H1 (cell line): Measurements from ENCODE around the gene SLC38A8. TPM values are rescaled to one million over a fixed set of nuclear protein-coding genes. Genes with fewer than 3 reads are reported as not detected.

Source experiments
- CTCF ChIA-PET: fragments of 300-600 bp; sonication (Branson Sonifier 250); formaldehyde crosslinking; loops from one replicate; lab custom pipeline; 2021; ENCODE audit not compliant: partially characterized antibody; lab: Charles Lee
- POLR2A ChIA-PET: fragments of 300-600 bp; sonication (Branson Sonifier 250); formaldehyde crosslinking; loops from one replicate; lab custom pipeline; 2021; ENCODE audit warnings: inconsistent platforms; ENCODE audit not compliant: partially characterized antibody; lab: Charles Lee
- DNase-seq, 2 experiments: peaks; one replicate each; pipeline versions ENCODE4 v3.0.0 to v3.0.0-alpha.2; 2010 to 2022; ENCODE audit warnings: low spot score in 2 of 2, low read depth in 1 of 2, mixed read lengths in 1 of 2
- FAIRE-seq: peaks from 2 replicates; lab custom pipeline; 2011; peaks lifted over from hg19 to GRCh38; lab: Jason Lieb, UNC
- H2AFZ ChIP-seq: 2 replicates; pipeline ENCODE4 v1.8.1; 2012; ENCODE audit warnings: low read length, inconsistent platforms
- H2AK5ac ChIP-seq: 2 replicates; pipeline ENCODE4 v1.6.1; 2013; ENCODE audit warnings: low read depth, low read length
- H2BK120ac ChIP-seq: replicated peaks from 2 replicates; pipeline ENCODE3; 2013; ENCODE audit warnings: low read depth, low read length, inconsistent platforms
- H2BK12ac ChIP-seq: 2 replicates; pipeline ENCODE4 v1.6.1; 2013; ENCODE audit warnings: low read depth, low read length
- H2BK15ac ChIP-seq: 2 replicates; pipeline ENCODE4 v1.6.1; 2013; ENCODE audit warnings: low read length
- H2BK20ac ChIP-seq: 2 replicates; pipeline ENCODE4 v1.6.1; 2013; ENCODE audit warnings: low read length
- H2BK5ac ChIP-seq: 2 replicates; pipeline ENCODE4 v1.6.1; 2013; ENCODE audit warnings: low read depth, low read length
- H3K14ac ChIP-seq: 2 replicates; pipeline ENCODE4 v1.6.1; 2013; ENCODE audit warnings: inconsistent platforms; ENCODE audit not compliant: insufficient read length
- H3K18ac ChIP-seq: 2 replicates; pipeline ENCODE4 v1.6.1; 2013; ENCODE audit warnings: low read length; ENCODE audit errors: extremely low read depth
- H3K23ac ChIP-seq: 2 replicates; pipeline ENCODE4 v1.6.1; 2013; ENCODE audit warnings: inconsistent platforms; ENCODE audit not compliant: insufficient read length
- H3K23me2 ChIP-seq: 2 replicates; pipeline ENCODE4 v1.6.1; 2013; ENCODE audit warnings: low read depth, low read length
- H3K27ac ChIP-seq: 2 replicates; pipeline ENCODE4 v1.6.1; 2011; ENCODE audit warnings: low read depth, low read length, inconsistent platforms
- H3K27me3 ChIP-seq, 4 experiments: replicated peaks in 1 of 4; 1 replicate in 1 of 4; 2 replicates in 3 of 4; pipeline versions ENCODE4 v1.6.1 to v1.8.1; 2011 to 2013; ENCODE audit warnings: low read length in 3 of 4, mild to moderate bottlenecking in 3 of 4, inconsistent platforms in 2 of 4, mixed read lengths in 2 of 4, moderate library complexity in 1 of 4; ENCODE audit not compliant: control insufficient read depth in 3 of 4, insufficient read depth in 3 of 4; ENCODE audit errors: extremely low read depth in 1 of 4
- H3K36me3 ChIP-seq, 4 experiments: 2 replicates each; pipeline versions ENCODE4 v1.6.1 to v1.8.1; 2011 to 2013; ENCODE audit warnings: mild to moderate bottlenecking in 4 of 4, low read length in 3 of 4, moderate library complexity in 2 of 4, control low read depth in 1 of 4, inconsistent platforms in 1 of 4; ENCODE audit not compliant: insufficient read depth in 4 of 4, control insufficient read depth in 2 of 4
- H3K4ac ChIP-seq: replicated peaks from 2 replicates; pipeline ENCODE3; 2013; ENCODE audit warnings: low read length, low read depth, mixed read lengths, inconsistent platforms; ENCODE audit not compliant: insufficient read length
- H3K4me1 ChIP-seq, 4 experiments: replicated peaks in 1 of 4; 1 replicate in 1 of 4; 2 replicates in 3 of 4; pipeline versions ENCODE4 v1.6.1 to v1.8.1; 2011 to 2013; ENCODE audit warnings: low read length in 3 of 4, inconsistent platforms in 2 of 4, mixed read lengths in 1 of 4; ENCODE audit not compliant: insufficient read depth in 4 of 4, control insufficient read depth in 3 of 4
- H3K4me2 ChIP-seq, 2 experiments: 2 replicates each; pipeline versions ENCODE4 v1.6.1 to v1.8.1; 2011 to 2013; ENCODE audit warnings: low read depth in 2 of 2, low read length in 2 of 2, control low read depth in 1 of 2, inconsistent platforms in 1 of 2, mild to moderate bottlenecking in 1 of 2; ENCODE audit not compliant: insufficient read depth in 1 of 2
- H3K4me3 ChIP-seq, 4 experiments: fragments of 200-600, 300-600 bp in 1 of 4; sonication (generic), shearing (Covaris generic), sonication (Bioruptor Twin) in 1 of 4; 2 replicates each; pipeline versions ENCODE4 v1.5.1 to v1.8.1; 2011 to 2016; ENCODE audit warnings: low read length in 4 of 4, low read depth in 3 of 4, control low read depth in 2 of 4, inconsistent platforms in 2 of 4, mild to moderate bottlenecking in 2 of 4, mixed read lengths in 1 of 4, moderate library complexity in 1 of 4; ENCODE audit not compliant: insufficient read depth in 2 of 4; ENCODE audit errors: extremely low read depth in 1 of 4
- H3K56ac ChIP-seq: replicated peaks from 2 replicates; pipeline ENCODE3; 2013; ENCODE audit warnings: low read depth, mild to moderate bottlenecking, mixed read lengths, low read length, inconsistent platforms; ENCODE audit not compliant: insufficient read length
- H3K79me1 ChIP-seq: 2 replicates; pipeline ENCODE4 v1.6.1; 2013; ENCODE audit warnings: low read depth, low read length, control low read depth
- H3K79me2 ChIP-seq, 2 experiments: 2 replicates each; pipeline versions ENCODE4 v1.6.1 to v1.8.1; 2012 to 2013; ENCODE audit warnings: low read length in 2 of 2, mild to moderate bottlenecking in 2 of 2, inconsistent platforms in 1 of 2; ENCODE audit not compliant: insufficient read depth in 2 of 2, control insufficient read depth in 1 of 2
- H3K9ac ChIP-seq, 4 experiments: replicated peaks in 1 of 4; 1 replicate in 1 of 4; 2 replicates in 3 of 4; pipeline versions ENCODE4 v1.6.1 to v1.8.1; 2011 to 2013; ENCODE audit warnings: low read depth in 3 of 4, low read length in 3 of 4, control low read depth in 2 of 4, mild to moderate bottlenecking in 2 of 4, moderate library complexity in 2 of 4, inconsistent platforms in 1 of 4; ENCODE audit errors: extremely low read depth in 1 of 4
- H3K9me3 ChIP-seq, 2 experiments: 2 replicates each; pipeline versions ENCODE4 v1.6.1 to v1.8.1; 2012 to 2013; ENCODE audit warnings: mild to moderate bottlenecking in 2 of 2, moderate library complexity in 2 of 2, control low read depth in 1 of 2, inconsistent platforms in 1 of 2, low read depth in 1 of 2, low read length in 1 of 2, mixed read lengths in 1 of 2; ENCODE audit not compliant: insufficient read depth in 2 of 2
- H4K20me1 ChIP-seq, 2 experiments: replicated peaks in 1 of 2; 2 replicates each; pipeline versions ENCODE3 to v1.8.1; 2011 to 2013; ENCODE audit warnings: inconsistent platforms in 2 of 2, low read length in 2 of 2, mild to moderate bottlenecking in 1 of 2; ENCODE audit not compliant: insufficient read depth in 2 of 2, control insufficient read depth in 1 of 2
- H4K5ac ChIP-seq: 2 replicates; pipeline ENCODE4 v1.6.1; 2013; ENCODE audit warnings: low read length, low read depth, mixed read lengths, inconsistent platforms; ENCODE audit not compliant: insufficient read length
- H4K8ac ChIP-seq: 2 replicates; pipeline ENCODE4 v1.8.0; 2013; ENCODE audit warnings: mild to moderate bottlenecking, moderate library complexity, low read length, inconsistent platforms; ENCODE audit not compliant: insufficient read depth; ENCODE audit errors: extremely low read depth
- H4K91ac ChIP-seq: replicated peaks from 2 replicates; pipeline ENCODE3; 2013; ENCODE audit warnings: low read length, mixed read lengths, inconsistent platforms; ENCODE audit not compliant: insufficient read length
- CTBP2 ChIP-seq: IDR thresholded peaks from 2 replicates; pipeline ENCODE4 v1.7.0; 2011; ENCODE audit warnings: borderline replicate concordance, mild to moderate bottlenecking, moderate library complexity, mixed read lengths, low read length; ENCODE audit not compliant: insufficient read depth, insufficient read length
- JUND ChIP-seq: IDR thresholded peaks from 2 replicates; pipeline ENCODE4 v1.6.1; 2011; ENCODE audit warnings: mild to moderate bottlenecking, improper control_type of control experiment, low read length
- KDM1A ChIP-seq: fragments of 200-600, 300-600 bp; sonication (generic); IDR thresholded peaks from 2 replicates; pipeline ENCODE4 v1.7.1; 2016; ENCODE audit warnings: mild to moderate bottlenecking, low read length, borderline replicate concordance
- RFX5 ChIP-seq: IDR thresholded peaks from 2 replicates; pipeline ENCODE4 v1.6.1; 2011; ENCODE audit warnings: low read depth, low read length, improper control_type of control experiment, borderline replicate concordance
- SIX5 ChIP-seq: IDR thresholded peaks from 2 replicates; pipeline ENCODE4 v1.6.1; 2011; ENCODE audit warnings: mild to moderate bottlenecking, low read depth, low read length
- WGBS, 2 experiments: shearing (Covaris generic) in 1 of 2; methylation state at CpG; one replicate each; pipeline versions ENCODE4 v1.1.6 to v1.1.7; 2013 to 2015; ENCODE audit warnings: low lambda C conversion rate in 2 of 2, mixed read lengths in 2 of 2, inconsistent platforms in 1 of 2, low coverage in 1 of 2, missing lambda C conversion rate in 1 of 2; ENCODE audit not compliant: insufficient replicate concordance in 2 of 2, insufficient coverage in 1 of 2, insufficient read length in 1 of 2; ENCODE audit errors: extremely low coverage in 1 of 2, missing lambda C conversion rate in 1 of 2; 5-methylcytosine and 5-hydroxymethylcytosine counted together
- polyA plus RNA-seq, 7 experiments: library from polyadenylated mRNA; depleted of rRNA in 3 of 7; stranded (reverse) in 5 of 7; unstranded in 2 of 7; fragments of >200 nt in 5 of 7; fragments of 200-250 nt in 2 of 7; gene quantifications; 1 replicate in 5 of 7; 2 replicates in 1 of 7; 4 replicates in 1 of 7; pipeline versions ENCODE4 v1.2.1 to v1.2.3, GENCODE V29; 2011 to 2013; ENCODE audit warnings: missing spikeins in 2 of 7, mixed read lengths in 2 of 7
- total RNA-seq: library from RNA; stranded (reverse); fragmentation: NEBNext Ultra II Directional; extraction: Animal tissue kit (Norgen Biotek cat#: 25700); gene quantifications from 2 replicates; pipeline ENCODE4 v1.2.1, GENCODE V29; 2021

The SLC38A8 gene
- total and polyA plus RNA-seq, 2 of the 8 experiments (the other 6 are each of a cell fraction or from before 2014, with no cell fraction given): 0.08 TPM; not detected in 1

DNA sequence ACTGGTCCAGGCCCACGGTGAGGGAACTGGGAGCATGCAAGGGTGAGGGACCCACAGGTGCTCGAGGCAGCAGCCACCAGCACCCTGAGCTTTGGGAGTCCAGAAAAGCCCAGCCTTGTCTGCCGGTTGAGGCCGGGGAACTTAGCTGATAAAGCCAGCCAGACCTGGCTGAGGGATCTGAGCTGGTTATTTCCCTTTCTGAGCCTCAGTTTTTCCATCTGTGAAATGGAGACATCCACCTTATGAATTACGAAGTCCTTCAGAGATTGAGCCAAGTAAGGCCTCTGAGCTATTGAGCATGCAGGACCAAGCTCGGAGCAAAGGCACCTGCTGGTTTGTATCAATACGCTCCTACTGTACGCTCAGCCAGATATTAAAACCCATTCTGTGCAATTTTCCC is 60.8 kb downstream of the SLC38A8 start:
- CTCF ChIA-PET: interaction anchor here (2.2 to 6.3 kb wide), 2 partner anchors 13 to 61 kb away, joined by 6 to 42 read pairs; partner anchors contain the start of gene SLC38A8
- no peak for FAIRE-seq
- H3K23ac ChIP-seq: no peak overlapping the region
- no peak overlapping the region for H2BK15ac ChIP-seq
- H3K9me3 ChIP-seq: peaks cover 16 to 22% of the 10 kb centered on the region in 2 experiments
- 91% methylated on average over 8 of the region's 8 CpGs; no CpG with 5 or more reads in 1 of the 2 experiments for WGBS, 2 experiments
- H3K27ac ChIP-seq: no peak overlapping the region
- no peaks in the 10 kb centered on the region for H3K79me1 ChIP-seq
- H4K5ac ChIP-seq: no peak overlapping the region
- no peak overlapping the region for H2BK120ac ChIP-seq
- no peak overlapping the region for H3K4me3 ChIP-seq
- H2AFZ ChIP-seq: no peak overlapping the region
- no peak overlapping the region for H2BK12ac ChIP-seq
- no peak overlapping the region for H2BK5ac ChIP-seq
- H3K9ac ChIP-seq: no peak overlapping the region
- H3K18ac ChIP-seq: no peak overlapping the region
- H3K4ac ChIP-seq: no peak overlapping the region
- H4K20me1 ChIP-seq: no peaks in the 10 kb centered on the region
- H2BK20ac ChIP-seq: no peak overlapping the region
- no peak overlapping the region for H3K14ac ChIP-seq
- H3K56ac ChIP-seq: no peak overlapping the region
- no peak overlapping the region for H2AK5ac ChIP-seq
- peaks cover 0 to 5% (median 2%) of the 10 kb centered on the region in 4 experiments; a peak in 2 of 8 replicates for H3K36me3 ChIP-seq
- no peak for TF ChIP-seq CTBP2
- no peak for TF ChIP-seq RFX5
- no peak for TF ChIP-seq SIX5
- no peak for TF ChIP-seq KDM1A
- TF ChIP-seq JUND: no peak
- TF ChIP-seq, all 59 proteins: peak for 0
- POLR2A ChIA-PET: interaction anchor here (1.1 kb wide), 1 partner anchor 12 kb away, joined by 3 read pairs; no protein-coding TSS in a partner anchor
- no peak overlapping the region for H4K91ac ChIP-seq
- H3K4me2 ChIP-seq: no peak overlapping the region
- DNase-seq: no peak
- H4K8ac ChIP-seq: no peak overlapping the region; the same call in 1 of the 2 replicates
- no peaks in the 10 kb centered on the region for H3K4me1 ChIP-seq
- no peaks in the 10 kb centered on the region for H3K23me2 ChIP-seq
- no peaks in the 10 kb centered on the region for H3K27me3 ChIP-seq
- H3K79me2 ChIP-seq: no peaks in the 10 kb centered on the region
